ENCODE data around the gene DTX2.
A peak's percentile ranks its signal among the peaks of the same experiment; 100 is the strongest.
"Not testable (repeated sequence)": the region's sequence is repeated elsewhere in the genome, so short reads cannot be mapped to it uniquely, and the experiment has no call there.

The DTX2 gene

GRCh38 chr7:76485822-76486610 lies 24.5 kb downstream of the DTX2 start:
- H3K27ac ChIP-seq = peak overlapping the region in 1 of 21 experiments; percentile 55
- H3K4me3 ChIP-seq = not testable (repeated sequence)

GRCh38 chr7:76486618-76487017 lies 25.1 kb downstream of the DTX2 start:
- not testable (repeated sequence) for H3K27ac ChIP-seq, H3K4me3 ChIP-seq

- H3K4me3 ChIP-seq, H3K27ac ChIP-seq: not testable (repeated sequence)
Measured at GRCh38 chr7:76487969-76488368, 26.5 kb downstream of the DTX2 start.

GRCh38 chr7:76492139-76492538 lies 30.6 kb downstream of the DTX2 start:
- H3K4me3 ChIP-seq = not testable (repeated sequence)

GRCh38 chr7:76495717-76496116 lies 34.2 kb downstream of the DTX2 start:
- H3K4me3 ChIP-seq, H3K27ac ChIP-seq: not testable (repeated sequence)

More at GRCh38 chr7:76492139-76492538, 30.6 kb downstream of the DTX2 start:
- not testable (repeated sequence) for H3K27ac ChIP-seq

- H3K27ac ChIP-seq, H3K4me3 ChIP-seq: not testable (repeated sequence)
Measured at GRCh38 chr7:76497918-76498582, 36.5 kb downstream of the DTX2 start.

- not testable (repeated sequence) for H3K27ac ChIP-seq, H3K4me3 ChIP-seq
Measured at GRCh38 chr7:76498583-76499200, 37.2 kb downstream of the DTX2 start.

- H3K27ac ChIP-seq, H3K4me3 ChIP-seq: not testable (repeated sequence)
Measured at GRCh38 chr7:76499201-76499923, 37.9 kb downstream of the DTX2 start.

GRCh38 chr7:76499924-76500241 lies 38.4 kb downstream of the DTX2 start:
- H3K27ac ChIP-seq, H3K4me3 ChIP-seq: not testable (repeated sequence)

GRCh38 chr7:76502224-76502623 lies 40.7 kb downstream of the DTX2 start:
- not testable (repeated sequence) for H3K27ac ChIP-seq, H3K4me3 ChIP-seq

- not testable (repeated sequence) for H3K4me3 ChIP-seq, H3K27ac ChIP-seq
Measured at GRCh38 chr7:76502836-76503235, 41.3 kb downstream of the DTX2 start.

- not testable (repeated sequence) for H3K4me3 ChIP-seq, H3K27ac ChIP-seq
Measured at GRCh38 chr7:76503244-76503643, 41.7 kb downstream of the DTX2 start.

GRCh38 chr7:76504351-76505167 lies 43.0 kb downstream of the DTX2 start:
- not testable (repeated sequence) for H3K4me3 ChIP-seq, H3K27ac ChIP-seq

GRCh38 chr7:76505168-76506080 lies 43.9 kb downstream of the DTX2 start:
- H3K27ac ChIP-seq = no peak overlapping the region
- H3K4me3 ChIP-seq = no peak overlapping the region

GRCh38 chr7:76506081-76506440 lies 44.6 kb downstream of the DTX2 start:
- no peak overlapping the region for H3K27ac ChIP-seq
- no peak overlapping the region for H3K4me3 ChIP-seq

- H3K27ac ChIP-seq, H3K4me3 ChIP-seq: not testable (repeated sequence)
Measured at GRCh38 chr7:76506643-76507042, 45.1 kb downstream of the DTX2 start.

GRCh38 chr7:76507723-76508406 lies 46.4 kb downstream of the DTX2 start:
- H3K4me3 ChIP-seq = no peak overlapping the region
- no peak overlapping the region for H3K27ac ChIP-seq
